Body of pancreas (tissue), 4 donors: Measurements from ENCODE around the gene PAK3.

Source experiments
- CTCF ChIP-seq, 7 experiments: fragments of 450-650 bp in 4 of 7; fragments of 200-600 bp in 3 of 7; sonication (generic) in 3 of 7; IDR thresholded peaks; one replicate each; pipeline ENCODE4 v1.5.1; 2016 to 2019; ENCODE audit warnings: antibody characterized with exemption in 7 of 7
- POLR2A ChIP-seq, 3 donors: fragments of 450-650 bp; IDR thresholded peaks; one replicate each; pipeline ENCODE4 v1.6.1; 2016; ENCODE audit warnings: antibody characterized with exemption in 3 of 3, mild to moderate bottlenecking in 2 of 3

- TF ChIP-seq POLR2A (IDR thresholded peaks at IDR 0.05) (no peak), CTCF (IDR thresholded peaks at IDR 0.05) (no peak)
Observed at GRCh38 chrX:111167334-111167733, 71.3 kb downstream of the PAK3 start.
